ENCODE data around the gene IL3. TPM values are rescaled to one million over a fixed set of nuclear protein-coding genes. Genes with fewer than 3 reads are reported as not detected.

Gene IL3
- total RNA-seq, 1 donor from 2014 or later: not detected

- Mint-ChIP-seq H3K27me3 (ENCODE audit: low read depth, unreplicated experiment) (peaks cover 39% of the 10 kb centered on the region), H3K4me3 (ENCODE audit: unreplicated experiment) (no peak overlapping the region), H3K27ac (ENCODE audit: unreplicated experiment) (no peak overlapping the region), H3K36me3 (ENCODE audit: low read depth, unreplicated experiment) (peaks cover 6% of the 10 kb centered on the region), H3K4me1 (ENCODE audit: low read depth, unreplicated experiment) (no peaks in the 10 kb centered on the region), H3K9me3 (ENCODE audit: unreplicated experiment) (peaks cover 5% of the 10 kb centered on the region)
- no peaks in the 10 kb centered on the region for H4K20me1 ChIP-seq (ENCODE audit: insufficient read depth, low read length)
- H3K36me3 ChIP-seq (ENCODE audit: insufficient read depth, low read length): no peaks in the 10 kb centered on the region
- TF ChIP-seq EZH2 (IDR thresholded peaks at IDR 0.05; ENCODE audit: insufficient read depth, low read length) (no peak), CTCF (IDR thresholded peaks at IDR 0.05; ENCODE audit: insufficient read depth, low read depth, low read length) (no peak)
- H3K27me3 ChIP-seq (ENCODE audit: insufficient read depth, low read length): no peaks in the 10 kb centered on the region
- H3K4me1 ChIP-seq (ENCODE audit: insufficient read depth, low read length): peaks cover 14% of the 10 kb centered on the region
- no peak for FAIRE-seq
- no peak overlapping the region for H3K9ac ChIP-seq (ENCODE audit: low read length)
- no peaks in the 10 kb centered on the region for H3K9me3 ChIP-seq (ENCODE audit: insufficient read depth, low read depth, low read length)
- no peak overlapping the region for H3K27ac ChIP-seq (ENCODE audit: low read depth, low read length)
- H3K4me2 ChIP-seq (ENCODE audit: low read length): no peak overlapping the region
- DNase-seq (ENCODE audit: low read depth): no peak
- H3K79me2 ChIP-seq (ENCODE audit: insufficient read depth, low read length): no peaks in the 10 kb centered on the region
- H3K4me3 ChIP-seq (ENCODE audit: insufficient read depth, low read depth, low read length): no peak overlapping the region
- no peak overlapping the region for H2AFZ ChIP-seq (ENCODE audit: low read depth, low read length)
Observed at GRCh38 chr5:132075719-132076077, 15.2 kb downstream of the IL3 start.

- Mint-ChIP-seq H3K4me3 (ENCODE audit: unreplicated experiment) (no peak overlapping the region), H3K27me3 (ENCODE audit: low read depth, unreplicated experiment) (peaks cover 36% of the 10 kb centered on the region), H3K27ac (ENCODE audit: unreplicated experiment) (no peak overlapping the region), H3K36me3 (ENCODE audit: low read depth, unreplicated experiment) (peaks cover 6% of the 10 kb centered on the region), H3K9me3 (ENCODE audit: unreplicated experiment) (peaks cover 2% of the 10 kb centered on the region), H3K4me1 (ENCODE audit: low read depth, unreplicated experiment) (no peaks in the 10 kb centered on the region)
- H3K27me3 ChIP-seq (ENCODE audit: insufficient read depth, low read length): no peaks in the 10 kb centered on the region
- no peaks in the 10 kb centered on the region for H3K36me3 ChIP-seq (ENCODE audit: insufficient read depth, low read length)
- no peak for FAIRE-seq
- TF ChIP-seq EZH2 (IDR thresholded peaks at IDR 0.05; ENCODE audit: insufficient read depth, low read length) (no peak), CTCF (IDR thresholded peaks at IDR 0.05; ENCODE audit: insufficient read depth, low read depth, low read length) (no peak)
- H3K79me2 ChIP-seq (ENCODE audit: insufficient read depth, low read length): no peaks in the 10 kb centered on the region
- no peak overlapping the region for H3K4me3 ChIP-seq (ENCODE audit: insufficient read depth, low read depth, low read length)
- no peaks in the 10 kb centered on the region for H4K20me1 ChIP-seq (ENCODE audit: insufficient read depth, low read length)
- H3K27ac ChIP-seq (ENCODE audit: low read depth, low read length): no peak overlapping the region
- DNase-seq (ENCODE audit: low read depth): no peak
- no peaks in the 10 kb centered on the region for H3K9me3 ChIP-seq (ENCODE audit: insufficient read depth, low read depth, low read length)
- no peak overlapping the region for H3K9ac ChIP-seq (ENCODE audit: low read length)
- no peak overlapping the region for H3K4me2 ChIP-seq (ENCODE audit: low read length)
- peaks cover 13% of the 10 kb centered on the region for H3K4me1 ChIP-seq (ENCODE audit: insufficient read depth, low read length)
- no peak overlapping the region for H2AFZ ChIP-seq (ENCODE audit: low read depth, low read length)
Observed at GRCh38 chr5:132076202-132076830, 15.9 kb downstream of the IL3 start.

GRCh38 chr5:132076983-132077382, 16.5 kb downstream of the IL3 start:
- TF ChIP-seq EZH2 (IDR thresholded peaks at IDR 0.05; ENCODE audit: insufficient read depth, low read length): no peak
- no peak overlapping the region for H3K27ac ChIP-seq (ENCODE audit: low read depth, low read length)
- H3K79me2 ChIP-seq (ENCODE audit: insufficient read depth, low read length): no peaks in the 10 kb centered on the region
- no peaks in the 10 kb centered on the region for H3K9me3 ChIP-seq (ENCODE audit: insufficient read depth, low read depth, low read length)
- H3K36me3 ChIP-seq (ENCODE audit: insufficient read depth, low read length): no peaks in the 10 kb centered on the region
- H3K4me2 ChIP-seq (ENCODE audit: low read length): no peak overlapping the region
- Mint-ChIP-seq H3K27me3 (ENCODE audit: low read depth, unreplicated experiment) (peaks cover 36% of the 10 kb centered on the region), H3K4me3 (ENCODE audit: unreplicated experiment) (no peak overlapping the region), H3K36me3 (ENCODE audit: low read depth, unreplicated experiment) (peaks cover 6% of the 10 kb centered on the region), H3K27ac (ENCODE audit: unreplicated experiment) (no peak overlapping the region), H3K4me1 (ENCODE audit: low read depth, unreplicated experiment) (no peaks in the 10 kb centered on the region), H3K9me3 (ENCODE audit: unreplicated experiment) (no peaks in the 10 kb centered on the region)
- FAIRE-seq (no peak), DNase-seq (ENCODE audit: low read depth) (no peak)
- no peak overlapping the region for H2AFZ ChIP-seq (ENCODE audit: low read depth, low read length)
- no peaks in the 10 kb centered on the region for H3K27me3 ChIP-seq (ENCODE audit: insufficient read depth, low read length)
- H3K4me1 ChIP-seq (ENCODE audit: insufficient read depth, low read length): peaks cover 13% of the 10 kb centered on the region
- H4K20me1 ChIP-seq (ENCODE audit: insufficient read depth, low read length): no peaks in the 10 kb centered on the region
- no peak overlapping the region for H3K9ac ChIP-seq (ENCODE audit: low read length)
- no peak overlapping the region for H3K4me3 ChIP-seq (ENCODE audit: insufficient read depth, low read depth, low read length)
